ENCODE measurements around the gene PEPD.

Gene PEPD

DNA sequence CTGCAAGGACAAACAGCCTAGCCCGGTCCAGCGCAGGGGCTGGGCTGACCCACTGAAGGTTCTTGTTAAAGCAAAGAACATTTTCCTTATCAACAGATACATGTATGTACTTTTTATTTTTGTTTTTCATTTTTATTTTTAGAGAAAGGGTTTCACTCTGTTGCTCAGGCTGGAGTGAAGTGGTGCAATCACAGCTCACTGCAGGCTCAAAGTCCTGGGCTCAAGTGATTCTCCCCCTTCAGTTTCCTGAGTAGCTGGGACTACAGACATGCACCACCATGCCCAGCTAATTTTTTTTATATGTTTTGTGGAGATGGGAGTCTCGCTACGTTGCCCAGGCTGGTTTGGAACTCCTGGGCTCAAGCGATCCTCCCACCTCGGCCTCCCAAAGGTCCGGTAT is 100.2 kb downstream of the PEPD start:
- TF ChIP-seq POLR2AphosphoS5 (IDR thresholded peaks at IDR 0.05; ENCODE audit: low read depth, low read length) (no peak), REST (IDR thresholded peaks at IDR 0.05; ENCODE audit: insufficient read depth in 1 of 2, low read depth in 2 of 2, low read length in 2 of 2) (no peak), SIN3A (IDR thresholded peaks at IDR 0.05; ENCODE audit: borderline replicate concordance, insufficient read depth, low read length) (no peak), TAF1 (IDR thresholded peaks at IDR 0.05; ENCODE audit: borderline replicate concordance, insufficient read depth, low read length) (no peak), FOXP2 (optimal IDR thresholded peaks at IDR 0.05; ENCODE audit: borderline replicate concordance, extremely low read depth, extremely low read length, insufficient read depth) (no peak)

GRCh38 chr19:33420821-33421220 is 100.8 kb downstream of the PEPD start:
- TF ChIP-seq FOXP2 (optimal IDR thresholded peaks at IDR 0.05; ENCODE audit: borderline replicate concordance, extremely low read depth, extremely low read length, insufficient read depth): no peak
- no peak for TF ChIP-seq SIN3A (IDR thresholded peaks at IDR 0.05; ENCODE audit: borderline replicate concordance, insufficient read depth, low read length)
- TF ChIP-seq TAF1 (IDR thresholded peaks at IDR 0.05; ENCODE audit: borderline replicate concordance, insufficient read depth, low read length): no peak
- TF ChIP-seq REST (IDR thresholded peaks at IDR 0.05; ENCODE audit: insufficient read depth in 1 of 2, low read depth in 2 of 2, low read length in 2 of 2): no peak

- no peak for TF ChIP-seq TAF1 (IDR thresholded peaks at IDR 0.05; ENCODE audit: borderline replicate concordance, insufficient read depth, low read length)
- no peak for TF ChIP-seq POLR2AphosphoS5 (IDR thresholded peaks at IDR 0.05; ENCODE audit: low read depth, low read length)
- TF ChIP-seq SIN3A (IDR thresholded peaks at IDR 0.05; ENCODE audit: borderline replicate concordance, insufficient read depth, low read length): no peak
- TF ChIP-seq FOXP2 (optimal IDR thresholded peaks at IDR 0.05; ENCODE audit: borderline replicate concordance, extremely low read depth, extremely low read length, insufficient read depth): no peak
- no peak for TF ChIP-seq REST (IDR thresholded peaks at IDR 0.05; ENCODE audit: insufficient read depth in 1 of 2, low read depth in 2 of 2, low read length in 2 of 2)
Measured at GRCh38 chr19:33419788-33420130, 101.8 kb downstream of the PEPD start.

- no peak for TF ChIP-seq TAF1 (IDR thresholded peaks at IDR 0.05; ENCODE audit: borderline replicate concordance, insufficient read depth, low read length)
- TF ChIP-seq POLR2AphosphoS5 (IDR thresholded peaks at IDR 0.05; ENCODE audit: low read depth, low read length): no peak
- no peak for TF ChIP-seq FOXP2 (optimal IDR thresholded peaks at IDR 0.05; ENCODE audit: borderline replicate concordance, extremely low read depth, extremely low read length, insufficient read depth)
- no peak for TF ChIP-seq SIN3A (IDR thresholded peaks at IDR 0.05; ENCODE audit: borderline replicate concordance, insufficient read depth, low read length)
- TF ChIP-seq REST (IDR thresholded peaks at IDR 0.05; ENCODE audit: insufficient read depth in 1 of 2, low read depth in 2 of 2, low read length in 2 of 2): no peak
Measured at GRCh38 chr19:33418871-33419787, 102.5 kb downstream of the PEPD start.

Data from PFSK-1 (cell line).